ENCODE measurements around the gene ADRM1.

ADRM1 gene

GRCh38 chr20:62281161-62281933, 21.4 kb upstream of the ADRM1 start:
- no peak for DNase-seq

DNA sequence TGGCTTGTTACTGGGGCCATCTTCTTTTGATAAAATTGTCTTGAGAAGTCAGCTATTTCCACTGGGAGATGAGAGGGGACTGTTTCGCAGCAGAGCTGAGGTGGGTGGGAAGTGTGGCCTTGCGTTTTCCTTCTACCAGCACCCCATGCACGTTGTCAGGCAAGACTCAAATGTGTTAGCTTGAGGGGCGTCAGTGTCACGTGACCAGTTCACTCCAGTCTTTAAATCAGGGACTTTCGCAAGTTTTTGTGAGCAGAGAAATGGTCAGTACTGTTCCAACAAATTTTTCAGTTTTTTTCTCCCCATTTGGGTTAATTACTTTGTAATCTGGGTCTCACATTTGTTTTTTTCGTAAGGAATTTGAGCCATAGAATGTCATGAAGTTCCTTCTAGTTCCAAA, 20.7 kb upstream of the ADRM1 start:
- no peak for DNase-seq

- DNase-seq, result no peak
Observed at GRCh38 chr20:62282877-62283503, 19.8 kb upstream of the ADRM1 start.

GRCh38 chr20:62284448-62284847, 18.3 kb upstream of the ADRM1 start:
- no peak for DNase-seq

DNA sequence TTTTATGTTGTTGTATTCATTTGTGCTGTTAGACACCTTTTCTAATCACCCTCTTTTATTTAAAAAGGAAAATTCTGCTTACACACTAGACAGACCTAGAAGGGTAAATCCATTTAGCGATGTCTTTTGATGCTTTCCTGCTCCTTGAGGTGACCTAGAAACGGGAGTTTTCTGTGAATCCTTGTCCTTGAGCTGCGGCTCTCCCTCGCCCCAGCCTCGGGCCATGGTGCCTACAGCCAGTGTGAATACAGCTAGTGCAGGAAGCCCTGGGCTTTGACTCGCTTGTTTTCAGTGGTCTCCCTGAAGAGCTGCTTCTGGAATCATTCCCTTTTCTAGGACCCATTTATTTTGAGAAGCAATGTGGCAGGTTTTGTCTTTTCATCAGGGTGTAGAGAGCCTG, 17.6 kb upstream of the ADRM1 start:
- DNase-seq, result no peak

GRCh38 chr20:62285722-62286121, 17.1 kb upstream of the ADRM1 start:
- no peak for DNase-seq

DNA sequence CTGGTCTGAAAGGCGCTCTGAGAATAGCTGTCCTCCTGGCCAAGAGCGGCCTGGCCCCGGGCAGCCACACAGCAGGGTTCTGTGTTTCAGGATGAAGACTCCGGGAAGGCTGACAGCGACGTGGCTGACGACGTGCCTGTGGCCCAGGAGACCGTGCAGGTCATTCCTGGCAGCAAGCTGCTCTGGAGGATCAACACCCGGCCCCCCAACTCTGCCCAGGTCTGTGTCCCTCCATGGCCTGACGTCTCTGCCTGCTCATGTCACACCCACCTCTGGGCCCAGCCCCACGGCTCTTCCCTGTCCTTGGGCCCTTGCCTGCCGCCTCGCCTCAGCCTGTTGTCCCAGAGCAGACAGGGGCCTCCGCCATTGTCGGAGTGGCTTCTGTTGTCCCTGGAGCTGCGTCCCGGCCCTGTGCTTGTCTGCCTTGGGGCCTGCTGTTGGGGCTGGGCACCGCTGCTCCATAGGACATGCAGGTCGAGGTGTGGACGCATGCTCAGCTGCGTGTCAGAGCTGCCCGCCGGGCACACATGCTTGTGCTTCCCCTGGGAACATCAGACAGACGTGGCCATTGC, 16.2 kb upstream of the ADRM1 start:
- DNase-seq, result no peak

GRCh38 chr20:62287129-62287528, 15.7 kb upstream of the ADRM1 start:
- no peak for DNase-seq

DNA sequence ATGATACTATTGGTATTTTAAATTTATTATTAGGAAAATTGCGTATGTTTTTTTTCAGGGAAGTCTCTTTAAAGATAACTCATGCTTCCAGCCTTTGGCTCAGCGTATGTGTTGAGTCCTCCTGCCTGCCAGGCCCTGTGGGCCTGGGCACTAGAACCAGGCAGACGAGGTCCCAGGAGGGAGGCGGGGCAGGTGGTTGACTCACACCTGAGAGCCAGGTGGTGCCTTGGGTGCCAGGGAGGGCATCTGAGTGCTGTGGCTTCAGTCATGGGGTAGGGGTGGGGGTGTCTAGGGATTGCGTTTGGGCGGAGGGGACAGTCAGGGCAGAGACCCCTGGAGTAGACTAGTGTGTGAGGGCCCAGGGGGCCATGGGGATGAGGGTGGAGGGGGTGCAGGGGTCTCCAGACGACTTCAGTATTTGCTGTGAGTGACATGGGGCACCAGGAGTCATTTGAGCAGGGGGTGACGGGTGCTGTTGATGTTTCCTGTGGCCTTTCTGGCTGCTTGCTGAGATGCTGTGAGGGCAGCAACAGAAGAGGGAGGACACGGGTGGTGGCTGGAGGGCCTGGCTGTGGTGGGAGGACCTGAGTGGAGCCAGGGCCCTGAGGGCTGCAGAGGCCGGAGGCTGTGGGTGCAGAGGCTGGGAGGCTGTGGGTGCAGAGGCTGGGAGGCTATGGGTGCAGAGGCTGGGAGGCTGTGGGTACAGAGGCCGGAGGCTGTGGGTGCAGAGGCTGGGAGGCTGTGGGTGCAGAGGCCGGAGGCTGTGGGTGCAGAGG, 14.8 kb upstream of the ADRM1 start:
- no peak for DNase-seq

DNA sequence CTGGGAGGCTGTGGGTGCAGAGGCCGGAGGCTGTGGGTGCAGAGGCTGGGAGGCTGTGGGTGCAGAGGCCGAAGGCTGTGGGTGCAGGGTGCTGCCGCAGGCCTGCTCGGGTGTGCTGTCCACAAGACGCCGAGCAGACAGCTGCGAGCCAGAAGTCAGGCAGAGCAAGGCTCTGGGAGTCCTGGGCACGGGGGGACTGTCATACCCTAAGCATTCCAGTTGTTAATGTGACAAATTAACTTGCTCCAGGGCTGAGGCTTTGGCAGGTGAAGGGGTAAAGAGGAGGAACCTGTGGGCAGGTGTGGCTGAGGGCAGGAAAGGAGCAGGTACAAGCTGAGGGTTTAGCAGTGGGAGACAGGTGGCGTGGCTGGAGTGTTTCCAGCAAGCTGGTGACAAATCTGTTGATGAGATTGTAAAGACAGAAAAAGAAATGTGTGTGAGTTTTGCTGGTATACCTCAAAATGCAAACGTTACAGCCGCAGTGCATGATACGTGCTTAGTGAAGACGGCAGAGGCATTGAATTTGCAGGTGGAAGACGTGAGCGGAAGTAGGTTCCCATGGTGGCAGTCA, 14.2 kb upstream of the ADRM1 start:
- DNase-seq, result no peak

- no peak for DNase-seq
Observed at GRCh38 chr20:62289131-62289530, 13.7 kb upstream of the ADRM1 start.

- DNase-seq, result no peak
Observed at GRCh38 chr20:62289898-62290297, 12.9 kb upstream of the ADRM1 start.

GRCh38 chr20:62291251-62292066, 11.3 kb upstream of the ADRM1 start:
- no peak for DNase-seq

- DNase-seq, result no peak
Observed at GRCh38 chr20:62292108-62292507, 10.7 kb upstream of the ADRM1 start.

DNA sequence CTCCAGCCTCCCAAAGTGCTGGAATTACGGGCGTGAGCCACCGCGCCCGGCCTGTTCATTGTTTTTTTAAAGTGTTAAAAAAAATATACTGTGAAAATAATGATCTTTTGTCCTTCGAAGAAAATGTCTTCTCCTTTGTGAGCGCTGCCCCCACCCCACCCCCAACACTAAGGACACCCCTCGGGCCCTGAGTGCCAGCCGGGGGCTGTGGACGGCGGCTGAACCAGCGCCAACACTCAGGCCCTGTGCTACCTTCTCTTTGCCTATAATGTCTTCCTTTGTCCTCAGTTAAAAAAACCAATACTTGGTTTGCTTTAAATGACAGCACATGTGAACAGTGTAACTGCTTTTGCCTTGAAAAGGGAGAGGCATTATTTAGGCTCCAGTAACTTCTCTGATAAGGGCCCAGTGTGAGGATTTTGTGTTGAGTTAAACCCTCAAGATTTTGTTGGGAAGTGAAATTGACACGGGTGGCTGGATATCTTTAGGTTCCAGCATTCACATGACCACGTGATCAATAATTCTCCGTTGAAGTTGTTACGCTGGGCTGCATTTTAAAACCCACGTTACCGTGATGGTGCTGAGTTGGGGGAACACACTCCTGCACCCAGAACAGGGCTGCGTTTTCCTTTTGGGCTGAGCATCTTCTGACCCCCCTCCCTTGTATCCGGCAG, 9.5 kb upstream of the ADRM1 start:
- DNase-seq, result no peak

DNA sequence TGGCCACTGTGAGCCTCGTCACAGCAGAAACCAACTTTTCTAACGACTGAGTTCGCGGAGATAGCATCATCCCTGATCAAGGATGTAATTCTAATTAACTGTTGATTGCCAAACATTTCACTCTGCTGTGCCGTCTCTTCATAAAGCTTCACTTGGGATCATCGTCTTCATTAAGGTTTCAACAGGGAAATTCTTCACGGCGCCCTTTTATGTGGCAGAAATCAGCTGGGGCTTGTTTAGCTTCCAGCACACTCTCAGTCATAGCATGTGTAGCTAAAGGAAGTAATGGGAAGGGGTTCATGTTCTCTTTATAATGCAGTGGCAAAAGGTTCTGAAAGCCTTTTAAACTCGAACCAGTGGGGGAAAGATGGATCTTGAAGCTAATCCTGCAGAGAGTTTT, 8.9 kb upstream of the ADRM1 start:
- DNase-seq, result no peak

DNA sequence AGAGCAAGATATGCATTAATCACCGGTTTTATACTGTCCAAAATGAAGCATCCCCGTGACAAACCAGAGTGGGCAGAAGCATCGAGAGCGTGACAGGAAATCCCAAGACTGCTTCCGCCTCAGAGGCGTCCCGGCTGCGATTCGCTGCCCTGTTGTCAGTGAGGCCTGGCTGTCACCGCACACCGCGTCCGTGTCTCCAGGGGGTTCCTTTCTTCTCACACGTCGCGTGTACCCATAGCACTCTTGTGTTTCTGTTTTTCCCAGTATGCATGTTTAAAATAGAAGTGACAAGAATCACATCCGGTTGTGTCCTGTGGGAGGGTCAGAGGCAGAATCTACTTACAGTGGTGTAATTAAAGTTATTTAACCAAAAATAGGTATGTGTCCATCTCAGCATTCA, 8.3 kb upstream of the ADRM1 start:
- DNase-seq, result no peak

GRCh38 chr20:62296724-62297448, 5.9 kb upstream of the ADRM1 start:
- DNase-seq, result no peak

DNA sequence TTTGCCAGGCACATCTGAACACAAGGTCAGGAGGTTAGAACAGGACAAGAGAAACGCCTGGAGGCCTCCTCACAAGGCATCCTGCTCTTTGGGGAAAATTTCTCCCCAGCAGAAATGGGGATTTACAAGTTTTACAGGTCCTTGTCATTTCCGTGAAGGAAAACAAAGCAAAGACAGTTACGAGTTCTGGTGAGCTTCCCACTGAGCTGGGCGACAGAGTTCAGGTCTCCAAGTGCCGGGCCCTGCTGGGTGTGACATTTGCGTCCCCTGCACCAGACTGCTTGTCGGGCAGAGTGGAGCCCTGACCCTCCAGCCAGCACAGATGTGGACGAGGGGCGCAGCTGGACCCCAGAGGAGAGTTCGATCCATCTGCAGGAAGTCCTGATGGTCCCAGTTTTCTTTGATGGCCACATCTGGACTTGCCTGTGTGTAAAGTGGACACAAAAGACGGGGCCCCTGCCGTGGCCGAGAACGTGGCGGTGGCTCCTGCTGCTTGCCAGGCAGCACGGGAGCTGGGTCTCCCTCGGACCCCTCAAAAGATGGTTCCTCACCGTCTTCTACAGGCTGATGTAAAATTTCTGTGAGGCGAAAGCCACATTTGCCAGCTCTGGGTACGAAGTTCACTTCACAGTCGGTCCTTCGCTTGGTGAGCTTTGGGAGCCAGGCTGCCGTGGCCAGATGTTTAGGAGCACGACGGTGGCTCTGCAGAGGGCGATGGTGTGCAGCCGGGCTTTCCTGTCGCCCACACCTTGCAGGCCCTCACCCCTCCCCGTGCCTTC, 5.2 kb upstream of the ADRM1 start:
- no peak for DNase-seq

DNA sequence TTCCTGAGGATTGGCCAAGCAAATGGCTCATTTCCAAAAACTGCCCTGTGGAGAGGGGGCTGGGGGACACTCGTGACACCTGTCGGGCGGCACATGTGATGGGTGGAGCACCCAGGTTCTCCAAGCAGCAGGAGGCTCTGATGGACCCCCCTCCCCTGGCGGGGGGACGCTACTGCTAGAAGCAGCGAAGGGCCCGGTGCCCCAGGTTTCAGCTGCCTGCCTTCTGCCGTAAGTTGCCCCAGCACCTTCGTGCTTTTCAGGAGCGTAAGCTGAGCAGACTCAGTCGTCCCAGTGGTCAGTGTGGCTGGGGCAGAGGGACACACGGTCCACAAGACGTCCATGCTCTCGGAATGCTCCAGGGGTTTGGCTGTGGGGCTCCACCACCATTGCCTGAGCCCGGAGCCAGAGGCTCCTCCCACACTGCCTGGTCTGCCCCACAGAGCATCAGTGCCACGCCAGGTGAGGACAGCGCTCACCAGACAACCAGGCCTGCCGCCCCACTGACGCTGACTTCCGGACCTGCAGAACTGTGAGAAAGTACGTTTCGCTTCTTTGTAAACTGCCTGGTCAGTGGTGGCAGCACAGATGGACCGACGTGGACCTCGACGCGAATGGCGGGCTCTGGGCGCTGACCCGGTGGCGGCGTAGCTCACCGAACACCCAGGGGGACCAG, 4.1 kb upstream of the ADRM1 start:
- no peak for DNase-seq
